ENCODE results near the gene BAZ2B.

The BAZ2B gene

GRCh38 chr2:159399716-159400415, 216.5 kb downstream of the BAZ2B start:
- peak overlapping the region; percentile 33; the same call in 1 of the 2 replicates for H3K9ac ChIP-seq (ENCODE audit: low read length)
- no peaks in the 10 kb centered on the region for H3K9me3 ChIP-seq (replicated peaks; ENCODE audit: insufficient read depth, low read length)
- no peaks in the 10 kb centered on the region for H3K27me3 ChIP-seq (replicated peaks; ENCODE audit: insufficient read depth, low read length)
- no peaks in the 10 kb centered on the region for H3K79me2 ChIP-seq (ENCODE audit: low read length)
- H3K4me2 ChIP-seq (ENCODE audit: low read depth, low read length): peak overlapping the region; percentile 79
- H3F3A ChIP-seq (ENCODE audit: insufficient read depth, low read length): peaks cover 11% of the 10 kb centered on the region
- DNase-seq: peak; percentile 61
- H3K4me1 ChIP-seq (ENCODE audit: low read length): peaks cover 29% of the 10 kb centered on the region
- peak overlapping the region; percentile 15; the same call in 1 of the 2 replicates for H2AFZ ChIP-seq (ENCODE audit: low read length)
- TF ChIP-seq CTCF (IDR thresholded peaks at IDR 0.05; ENCODE audit: low read length) (no peak), EZH2phosphoT487 (IDR thresholded peaks at IDR 0.05; ENCODE audit: low read length) (no peak), EZH2 (optimal IDR thresholded peaks at IDR 0.05; ENCODE audit: low read depth, low read length) (no peak)
- H3K4me3 ChIP-seq (ENCODE audit: low read length): peak overlapping the region; percentile 35
- no peaks in the 10 kb centered on the region for H4K20me1 ChIP-seq (ENCODE audit: insufficient read depth, low read length)
- no peaks in the 10 kb centered on the region; the same call in 1 of the 2 replicates for H3K36me3 ChIP-seq (replicated peaks; ENCODE audit: insufficient read depth, low read length)
- H3K27ac ChIP-seq (ENCODE audit: low read length): peak overlapping the region; percentile 54
- H3K9me2 ChIP-seq (replicated peaks; ENCODE audit: insufficient read depth, low read length): no peaks in the 10 kb centered on the region

GRCh38 chr2:159396799-159397198, 219.5 kb downstream of the BAZ2B start:
- Histone ChIP-seq H2AFZ (ENCODE audit: low read length) (no peak overlapping the region), H3K36me3 (replicated peaks; ENCODE audit: insufficient read depth, low read length) (no peaks in the 10 kb centered on the region), H3K79me2 (ENCODE audit: low read length) (no peaks in the 10 kb centered on the region), H3K9me3 (replicated peaks; ENCODE audit: insufficient read depth, low read length) (no peaks in the 10 kb centered on the region), H3K4me1 (ENCODE audit: low read length) (peaks cover 33% of the 10 kb centered on the region), H3K27me3 (replicated peaks; ENCODE audit: insufficient read depth, low read length) (no peaks in the 10 kb centered on the region), H3F3A (ENCODE audit: insufficient read depth, low read length) (peaks cover 11% of the 10 kb centered on the region), H3K9me2 (replicated peaks; ENCODE audit: insufficient read depth, low read length) (no peaks in the 10 kb centered on the region), H3K9ac (ENCODE audit: low read length) (no peak overlapping the region), H3K4me2 (ENCODE audit: low read depth, low read length) (peak overlapping the region; percentile 55), H3K4me3 (ENCODE audit: low read length) (no peak overlapping the region), H3K27ac (ENCODE audit: low read length) (no peak overlapping the region), H4K20me1 (ENCODE audit: insufficient read depth, low read length) (no peaks in the 10 kb centered on the region)
- TF ChIP-seq EZH2phosphoT487 (IDR thresholded peaks at IDR 0.05; ENCODE audit: low read length) (no peak), EZH2 (optimal IDR thresholded peaks at IDR 0.05; ENCODE audit: low read depth, low read length) (no peak), CTCF (IDR thresholded peaks at IDR 0.05; ENCODE audit: low read length) (no peak)
- no peak for DNase-seq

- H3K9me3 ChIP-seq (replicated peaks; ENCODE audit: insufficient read depth, low read length): no peaks in the 10 kb centered on the region
- no peaks in the 10 kb centered on the region for H3K9me2 ChIP-seq (replicated peaks; ENCODE audit: insufficient read depth, low read length)
- TF ChIP-seq CTCF (IDR thresholded peaks at IDR 0.05; ENCODE audit: low read length) (no peak), EZH2 (optimal IDR thresholded peaks at IDR 0.05; ENCODE audit: low read depth, low read length) (no peak), EZH2phosphoT487 (IDR thresholded peaks at IDR 0.05; ENCODE audit: low read length) (no peak)
- H3K4me3 ChIP-seq (ENCODE audit: low read length): no peak overlapping the region
- no peaks in the 10 kb centered on the region for H3K79me2 ChIP-seq (ENCODE audit: low read length)
- peak overlapping the region; percentile 24 for H3K4me2 ChIP-seq (ENCODE audit: low read depth, low read length)
- H3K4me1 ChIP-seq (ENCODE audit: low read length): peaks cover 31% of the 10 kb centered on the region
- H3K36me3 ChIP-seq (replicated peaks; ENCODE audit: insufficient read depth, low read length): peaks cover 3% of the 10 kb centered on the region; the same call in 1 of the 2 replicates
- no peaks in the 10 kb centered on the region for H4K20me1 ChIP-seq (ENCODE audit: insufficient read depth, low read length)
- H3F3A ChIP-seq (ENCODE audit: insufficient read depth, low read length): peaks cover 15% of the 10 kb centered on the region
- no peak for DNase-seq
- H3K27me3 ChIP-seq (replicated peaks; ENCODE audit: insufficient read depth, low read length): no peaks in the 10 kb centered on the region
- H3K27ac ChIP-seq (ENCODE audit: low read length): peak overlapping the region; percentile 68; the same call in 1 of the 2 replicates
- no peak overlapping the region for H3K9ac ChIP-seq (ENCODE audit: low read length)
- no peak overlapping the region for H2AFZ ChIP-seq (ENCODE audit: low read length)
Measured at GRCh38 chr2:159382447-159383028, 233.8 kb downstream of the BAZ2B start.

Data from MM.1S (cell line).